Activated T-cell treated with anti-CD3 and anti-CD28 coated beads, Interleukin-2, amount 50 U/mL, for 72 hours (primary cell): ENCODE measurements around the gene TTPAL. TPM values are rescaled to one million over a fixed set of nuclear protein-coding genes. Genes with fewer than 3 reads are reported as not detected.
A peak's percentile ranks its signal among the peaks of the same experiment; 100 is the strongest.

ENCODE experiments used
- ATAC-seq, 2 donors: fragments of 150-1000 bp; cut with Tn5 transposase; replicated peaks in 1 of 2; 2 replicates each; pipeline ENCODE4 v1.10.0; 2021; ENCODE audit warnings: moderate library complexity in 2 of 2, mild to moderate bottlenecking in 1 of 2
- DNase-seq, 2 donors: peaks; one replicate each; pipeline ENCODE4 v3.0.0; 2021 to 2022; ENCODE audit warnings: mixed read lengths in 1 of 2
- H3K27ac Mint-ChIP-seq: one replicate; pipeline ENCODE4 v1.8.0; 2022; ENCODE audit warnings: mild to moderate bottlenecking, moderate library complexity, mixed read lengths
- H3K27me3 Mint-ChIP-seq: one replicate; pipeline ENCODE4 v1.8.0; 2022; ENCODE audit warnings: low read depth, mixed read lengths
- H3K36me3 Mint-ChIP-seq, 2 donors: one replicate each; pipeline ENCODE4 v1.8.0; 2022; ENCODE audit warnings: mixed read lengths in 2 of 2, mild to moderate bottlenecking in 1 of 2; ENCODE audit not compliant: insufficient read depth in 2 of 2
- H3K4me1 Mint-ChIP-seq: one replicate; pipeline ENCODE4 v1.8.0; 2022; ENCODE audit warnings: low read depth, mixed read lengths
- H3K4me3 Mint-ChIP-seq, 2 donors: one replicate each; pipeline ENCODE4 v1.8.0; 2022; ENCODE audit warnings: mild to moderate bottlenecking in 2 of 2, mixed read lengths in 2 of 2, moderate library complexity in 2 of 2
- H3K9me3 Mint-ChIP-seq, 2 donors: one replicate each; pipeline ENCODE4 v1.8.0; 2022; ENCODE audit warnings: mixed read lengths in 2 of 2
- total RNA-seq, 2 donors: library from RNA; stranded (reverse); gene quantifications; one replicate each; pipeline ENCODE4 v1.2.3, GENCODE V29; 2022

The TTPAL gene
- total RNA-seq, 2 donors from 2014 or later: 15.9 to 21.0 TPM

DNA sequence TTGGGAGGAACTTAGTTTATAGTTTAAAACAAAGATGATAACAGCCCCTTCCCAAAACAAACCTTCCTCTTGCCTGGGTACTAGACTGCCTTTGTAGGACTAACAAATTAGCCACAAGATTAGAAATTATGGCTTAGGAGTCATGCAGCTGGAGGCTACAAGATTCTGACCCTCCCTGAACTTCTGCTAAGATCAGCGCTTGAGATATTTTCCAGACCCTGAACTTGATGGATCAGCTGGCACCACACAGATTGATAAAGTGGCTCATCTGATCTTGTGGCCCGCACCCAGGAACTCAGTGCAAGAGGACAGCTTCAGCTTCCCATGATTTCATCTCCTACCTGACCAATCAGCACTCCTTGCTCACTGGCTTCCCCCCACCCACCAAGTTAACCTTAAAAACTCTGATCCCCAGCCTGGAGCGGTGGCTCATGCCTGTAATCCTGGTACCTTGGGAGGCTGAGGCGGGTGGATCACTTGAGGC lies 52.1 kb downstream of the TTPAL start:
- H3K27me3 Mint-ChIP-seq: no peaks in the 10 kb centered on the region
- H3K4me1 Mint-ChIP-seq: peaks cover 5% of the 10 kb centered on the region
- H3K36me3 Mint-ChIP-seq: peaks cover 0 to 3% of the 10 kb centered on the region in 2 donors
- H3K27ac Mint-ChIP-seq: no peak overlapping the region
- H3K9me3 Mint-ChIP-seq: no peaks in the 10 kb centered on the region
- H3K4me3 Mint-ChIP-seq: no peak overlapping the region
- DNase-seq (no peak), ATAC-seq (no peak)

DNA sequence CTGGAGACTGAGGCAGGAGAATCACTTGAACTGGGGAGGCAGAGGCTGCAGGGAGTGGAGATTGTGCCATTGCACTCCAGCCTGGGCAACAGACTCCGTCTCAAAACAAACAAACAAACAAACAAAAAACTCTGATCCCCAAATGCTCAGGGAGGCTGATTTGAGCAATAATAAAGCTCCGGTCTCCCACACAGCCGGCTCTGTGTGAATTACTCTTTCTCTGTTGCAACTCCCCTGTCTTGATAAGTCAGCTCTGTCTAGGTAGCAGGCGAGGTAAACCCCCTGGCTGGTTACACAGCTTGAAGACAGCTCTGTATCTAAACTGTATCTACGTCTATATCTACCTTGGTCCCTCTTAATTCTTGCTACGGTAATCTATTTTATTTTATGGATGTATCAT lies 52.6 kb downstream of the TTPAL start:
- no peak overlapping the region for H3K4me3 Mint-ChIP-seq
- no peaks in the 10 kb centered on the region for H3K4me1 Mint-ChIP-seq
- no peak for DNase-seq
- no peak overlapping the region for H3K27ac Mint-ChIP-seq
- peaks cover 0 to 3% of the 10 kb centered on the region in 2 donors for H3K36me3 Mint-ChIP-seq
- no peaks in the 10 kb centered on the region for H3K27me3 Mint-ChIP-seq
- no peak for ATAC-seq
- H3K9me3 Mint-ChIP-seq: no peaks in the 10 kb centered on the region

DNA sequence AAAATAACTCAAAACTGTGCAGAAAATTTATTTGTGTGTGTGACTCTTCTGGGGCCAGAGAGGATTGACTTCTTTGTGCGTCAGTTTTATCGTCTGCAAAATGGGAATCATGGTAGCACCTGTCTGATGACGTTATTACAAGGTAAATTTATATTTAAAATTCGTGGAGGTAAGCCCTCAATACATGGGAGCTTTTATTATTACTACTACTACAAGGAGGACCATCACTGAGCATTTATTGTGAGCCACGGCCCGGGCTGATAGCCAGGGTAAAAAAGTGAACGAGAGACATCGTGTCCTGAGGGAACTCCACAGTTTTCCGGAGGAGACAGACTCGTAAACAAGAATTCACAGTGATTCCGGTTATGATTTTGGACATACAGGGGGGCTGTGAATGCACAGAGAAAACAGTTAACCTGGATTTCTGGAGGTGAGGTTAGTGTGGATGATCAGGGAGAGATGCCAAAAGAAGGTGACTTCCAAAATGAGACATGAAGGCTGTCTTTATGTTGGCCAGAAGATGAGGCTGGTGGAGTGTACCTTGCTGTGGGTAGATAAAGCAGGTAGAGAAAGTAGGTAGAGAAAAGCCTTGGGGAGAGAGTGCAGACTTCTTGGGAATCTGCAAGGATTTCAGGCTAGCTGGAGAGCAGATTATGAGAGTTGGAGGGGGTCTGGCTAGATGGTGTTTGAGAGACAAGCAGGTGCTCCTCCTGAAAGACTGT lies 56.7 kb downstream of the TTPAL start:
- ATAC-seq: no peak
- no peak overlapping the region for H3K4me3 Mint-ChIP-seq

DNA sequence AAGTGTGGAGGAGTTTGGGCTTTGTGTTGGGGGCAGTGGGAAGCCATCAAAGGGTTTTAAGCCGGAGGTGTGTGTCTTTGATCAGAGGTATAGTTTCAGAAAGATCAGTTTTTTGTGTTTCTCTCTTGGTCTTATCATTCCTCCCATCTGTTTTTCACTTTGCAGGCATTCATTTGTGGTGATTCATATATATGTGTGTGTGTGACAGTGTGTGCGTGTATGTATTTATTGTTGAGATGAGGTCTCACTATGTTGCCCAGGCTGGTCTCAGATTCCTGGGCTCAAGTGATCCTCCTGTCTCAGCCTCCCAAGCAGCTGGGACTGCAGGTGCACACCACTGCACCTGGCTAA lies 57.3 kb downstream of the TTPAL start:
- H3K27ac Mint-ChIP-seq: no peak overlapping the region
- H3K36me3 Mint-ChIP-seq: peaks cover 0 to 3% of the 10 kb centered on the region in 2 donors
- ATAC-seq (peak; percentile 37 to 51), DNase-seq (peak in 1 of 2 donors; percentile 23)
- peaks cover 6% of the 10 kb centered on the region for H3K4me1 Mint-ChIP-seq
- no peaks in the 10 kb centered on the region for H3K27me3 Mint-ChIP-seq
- no peaks in the 10 kb centered on the region for H3K9me3 Mint-ChIP-seq
- no peak overlapping the region for H3K4me3 Mint-ChIP-seq

More for the DNA sequence above, 56.7 kb downstream of the TTPAL start:
- H3K27ac Mint-ChIP-seq: no peak overlapping the region
- no peak for DNase-seq
- peaks cover 0 to 3% of the 10 kb centered on the region in 2 donors for H3K36me3 Mint-ChIP-seq
- H3K9me3 Mint-ChIP-seq: no peaks in the 10 kb centered on the region
- H3K4me1 Mint-ChIP-seq: peaks cover 6% of the 10 kb centered on the region
- no peaks in the 10 kb centered on the region for H3K27me3 Mint-ChIP-seq

DNA sequence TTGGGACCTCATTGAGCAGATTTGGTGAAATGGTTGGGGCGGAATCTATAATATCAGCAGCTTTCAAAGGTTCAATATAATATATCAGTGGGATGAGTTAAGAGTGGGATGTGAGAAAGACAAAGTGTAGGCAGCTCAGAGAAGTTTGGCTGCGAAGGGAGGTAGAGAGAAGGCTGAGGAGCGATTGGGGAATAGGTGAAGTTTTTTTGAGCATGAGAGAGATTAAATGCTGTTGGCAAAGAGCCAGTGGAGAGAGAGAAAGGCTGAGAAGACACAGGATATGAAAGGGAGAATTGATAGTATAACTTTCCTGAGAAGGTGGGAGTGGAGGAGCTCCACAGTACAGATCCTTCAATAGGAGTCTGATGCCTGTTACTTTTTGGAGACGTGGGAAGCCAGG lies 58.3 kb downstream of the TTPAL start:
- no peak overlapping the region for H3K4me3 Mint-ChIP-seq
- no peak for DNase-seq
- peaks cover 10% of the 10 kb centered on the region for H3K4me1 Mint-ChIP-seq
- H3K9me3 Mint-ChIP-seq: no peaks in the 10 kb centered on the region
- H3K27me3 Mint-ChIP-seq: no peaks in the 10 kb centered on the region
- peaks cover 0 to 3% of the 10 kb centered on the region in 2 donors for H3K36me3 Mint-ChIP-seq
- no peak for ATAC-seq
- H3K27ac Mint-ChIP-seq: no peak overlapping the region

DNA sequence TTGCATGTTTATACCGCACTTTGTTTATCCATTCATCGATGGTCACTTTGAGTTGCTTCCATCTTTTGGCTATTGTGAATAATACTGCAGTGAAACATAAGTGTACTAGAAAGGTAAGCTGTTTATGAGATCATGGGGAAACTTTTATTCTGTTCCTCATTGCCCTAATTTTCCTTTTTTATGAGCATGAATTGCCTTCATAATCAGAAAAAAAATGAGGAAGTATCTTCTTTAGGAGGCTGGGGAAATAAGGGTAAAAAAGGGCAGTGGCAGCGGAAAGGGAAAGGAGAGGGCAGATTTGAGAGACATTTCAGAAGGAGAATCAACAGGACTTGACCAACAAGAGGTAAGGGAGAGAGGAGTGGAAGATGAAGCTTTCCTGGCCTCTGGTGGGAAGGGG lies 60.5 kb downstream of the TTPAL start:
- ATAC-seq (no peak), DNase-seq (no peak)
- Mint-ChIP-seq H3K36me3 (peaks cover 0 to 3% of the 10 kb centered on the region in 2 donors), H3K4me1 (peaks cover 10% of the 10 kb centered on the region), H3K9me3 (no peaks in the 10 kb centered on the region), H3K27ac (no peak overlapping the region), H3K4me3 (no peak overlapping the region), H3K27me3 (no peaks in the 10 kb centered on the region)

DNA sequence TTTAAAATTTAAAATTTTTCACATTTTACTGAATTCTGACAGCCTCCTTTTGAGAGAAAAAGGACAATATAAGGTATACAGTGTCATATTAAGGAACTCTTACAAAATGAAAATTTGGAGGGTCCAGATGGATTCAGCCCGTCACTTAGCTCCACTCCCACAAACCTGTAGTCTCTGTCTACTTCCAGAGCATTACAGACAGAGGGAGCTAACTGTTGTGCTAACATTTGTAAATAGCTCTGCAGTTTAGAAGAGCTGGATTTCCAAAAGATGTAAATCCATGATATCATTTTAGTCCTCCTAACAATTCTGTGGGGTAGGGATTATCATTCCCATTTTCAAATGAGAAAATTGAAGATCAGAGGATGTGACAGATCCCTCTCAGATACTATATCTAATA lies 62.3 kb downstream of the TTPAL start:
- Mint-ChIP-seq H3K36me3 (no peaks in the 10 kb centered on the region), H3K27me3 (no peaks in the 10 kb centered on the region), H3K27ac (no peak overlapping the region), H3K4me3 (no peak overlapping the region), H3K9me3 (no peaks in the 10 kb centered on the region), H3K4me1 (peaks cover 10% of the 10 kb centered on the region)
- DNase-seq: no peak
- no peak for ATAC-seq

DNA sequence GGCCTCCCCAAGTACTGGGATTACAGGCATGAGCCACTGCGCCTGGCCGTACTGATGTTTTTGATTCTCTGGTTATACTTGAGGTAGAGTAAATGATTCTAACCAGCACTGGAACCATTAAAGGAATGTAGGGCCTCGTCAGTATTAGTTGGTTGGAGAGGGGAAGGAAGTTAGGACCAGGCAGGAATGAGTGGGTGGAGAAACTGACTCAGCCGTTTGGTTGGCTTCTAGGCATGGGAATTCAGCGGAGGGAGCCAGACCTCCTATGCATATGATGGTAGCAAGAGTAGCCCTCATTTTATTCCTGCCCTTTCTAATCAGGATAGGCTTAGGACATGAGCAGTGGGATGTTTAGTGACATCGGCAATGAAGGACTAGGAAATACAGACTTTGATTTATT lies 65.2 kb downstream of the TTPAL start:
- Mint-ChIP-seq H3K4me3 (no peak overlapping the region), H3K9me3 (no peaks in the 10 kb centered on the region), H3K36me3 (no peaks in the 10 kb centered on the region), H3K4me1 (peaks cover 10% of the 10 kb centered on the region), H3K27ac (no peak overlapping the region), H3K27me3 (no peaks in the 10 kb centered on the region)
- ATAC-seq (no peak), DNase-seq (no peak)

DNA sequence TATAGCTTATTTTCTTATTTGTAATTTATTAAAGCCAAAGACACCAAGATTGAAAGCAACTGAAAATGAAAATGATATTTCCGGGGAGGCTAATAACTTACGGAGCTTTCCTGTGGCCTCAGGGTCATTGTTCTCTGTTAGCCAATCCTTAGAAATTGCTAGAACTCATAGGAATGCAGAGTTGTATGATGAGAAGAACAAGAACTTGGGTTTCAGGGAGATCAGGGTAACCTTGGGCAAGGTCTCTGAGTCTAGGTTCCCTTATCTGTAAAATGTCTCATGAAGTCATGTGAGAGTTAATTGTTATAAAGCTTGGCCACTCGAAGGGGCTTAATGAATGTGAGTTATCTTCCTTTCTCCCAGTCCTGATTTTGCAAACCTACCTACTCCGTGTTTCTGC lies 66.3 kb downstream of the TTPAL start:
- Mint-ChIP-seq H3K36me3 (no peaks in the 10 kb centered on the region), H3K9me3 (no peaks in the 10 kb centered on the region), H3K27ac (no peak overlapping the region), H3K27me3 (no peaks in the 10 kb centered on the region), H3K4me3 (no peak overlapping the region), H3K4me1 (peaks cover 4% of the 10 kb centered on the region)
- no peak for DNase-seq
- ATAC-seq: no peak

DNA sequence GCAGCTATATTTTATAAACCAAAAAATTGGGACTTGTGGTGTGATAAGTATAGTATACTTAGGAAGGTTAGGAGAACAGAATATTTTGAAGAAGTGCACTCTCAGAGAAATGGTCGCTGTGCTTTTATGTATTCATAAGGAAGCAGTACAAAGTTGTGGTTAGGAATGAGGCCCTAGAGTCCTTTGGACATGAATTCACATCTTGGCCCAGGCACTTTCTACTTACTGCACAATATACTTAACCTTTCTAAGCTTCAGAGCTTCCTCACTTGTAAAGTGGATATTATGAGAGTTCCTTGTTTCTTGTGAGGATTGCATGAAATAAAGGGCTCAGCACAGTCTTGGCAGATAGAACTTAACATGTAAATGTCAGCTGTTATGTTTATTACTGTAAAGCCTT lies 67.2 kb downstream of the TTPAL start:
- H3K4me3 Mint-ChIP-seq: no peak overlapping the region
- no peaks in the 10 kb centered on the region for H3K36me3 Mint-ChIP-seq
- H3K27ac Mint-ChIP-seq: no peak overlapping the region
- no peaks in the 10 kb centered on the region for H3K9me3 Mint-ChIP-seq
- DNase-seq (no peak), ATAC-seq (no peak)
- H3K27me3 Mint-ChIP-seq: no peaks in the 10 kb centered on the region
- peaks cover 4% of the 10 kb centered on the region for H3K4me1 Mint-ChIP-seq

DNA sequence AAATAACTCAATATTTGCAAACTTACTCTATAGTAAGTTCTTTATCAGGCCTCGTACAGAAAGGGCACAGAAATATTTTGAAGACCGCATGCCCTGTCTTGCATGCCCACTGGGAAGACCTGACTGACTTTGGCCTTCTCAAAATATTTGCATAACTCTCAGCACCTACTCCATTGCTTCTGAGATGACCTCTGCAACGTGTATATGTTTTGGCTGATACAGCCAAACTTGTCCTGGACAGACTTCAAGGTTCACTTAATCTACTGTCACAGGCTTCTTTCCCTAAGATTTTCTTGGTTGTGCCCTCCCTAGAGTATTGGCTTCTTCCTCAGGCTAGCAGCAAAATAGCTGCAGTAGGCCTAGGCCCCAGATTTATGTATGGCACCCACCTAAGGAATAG lies 67.7 kb downstream of the TTPAL start:
- no peak overlapping the region for H3K4me3 Mint-ChIP-seq
- H3K4me1 Mint-ChIP-seq: peaks cover 4% of the 10 kb centered on the region
- H3K36me3 Mint-ChIP-seq: no peaks in the 10 kb centered on the region
- no peak for DNase-seq
- no peak overlapping the region for H3K27ac Mint-ChIP-seq
- H3K27me3 Mint-ChIP-seq: no peaks in the 10 kb centered on the region
- no peak for ATAC-seq
- no peaks in the 10 kb centered on the region for H3K9me3 Mint-ChIP-seq

Other genes starting within 250 kb of the TTPAL start
- 1 to 10 TPM in 1 of 2 donors, under 1 TPM in 1; 1.00 to 1.0 TPM for gene GDAP1L1, start 228.6 kb upstream of the TTPAL start, total RNA-seq
- gene FITM2, start 164.7 kb upstream of the TTPAL start, total RNA-seq: 1 to 10 TPM; 2.9 to 3.1 TPM
- not detected for gene R3HDML, start 138.8 kb upstream of the TTPAL start, total RNA-seq
- gene HNF4A, start 120.2 kb upstream of the TTPAL start, total RNA-seq: not detected
- gene SERINC3, start 46.2 kb downstream of the TTPAL start, total RNA-seq: 10 to 100 TPM; 85.6 to 100.0 TPM
- gene PKIG, start 106.7 kb downstream of the TTPAL start, total RNA-seq: 10 to 100 TPM; 10.3 to 13.6 TPM
- gene ADA, start 175.8 kb downstream of the TTPAL start, total RNA-seq: 10 to 100 TPM; 26.7 to 43.4 TPM
- gene CCN5, start 239.5 kb downstream of the TTPAL start, total RNA-seq: not detected